ENCODE results near the gene CNOT11. TPM values are rescaled to one million over a fixed set of nuclear protein-coding genes. Genes with fewer than 3 reads are reported as not detected.

Gene CNOT11
- total RNA-seq, 1 donor from 2014 or later = 73.6 TPM

- peaks cover 32% of the 10 kb centered on the region for H3K36me3 Mint-ChIP-seq (ENCODE audit: insufficient read depth)
- no peak overlapping the region for H3K4me3 Mint-ChIP-seq (ENCODE audit: low read depth)
- H3K9me3 Mint-ChIP-seq (ENCODE audit: low read depth) = no peaks in the 10 kb centered on the region
- TF ChIP-seq, protein P1, sequence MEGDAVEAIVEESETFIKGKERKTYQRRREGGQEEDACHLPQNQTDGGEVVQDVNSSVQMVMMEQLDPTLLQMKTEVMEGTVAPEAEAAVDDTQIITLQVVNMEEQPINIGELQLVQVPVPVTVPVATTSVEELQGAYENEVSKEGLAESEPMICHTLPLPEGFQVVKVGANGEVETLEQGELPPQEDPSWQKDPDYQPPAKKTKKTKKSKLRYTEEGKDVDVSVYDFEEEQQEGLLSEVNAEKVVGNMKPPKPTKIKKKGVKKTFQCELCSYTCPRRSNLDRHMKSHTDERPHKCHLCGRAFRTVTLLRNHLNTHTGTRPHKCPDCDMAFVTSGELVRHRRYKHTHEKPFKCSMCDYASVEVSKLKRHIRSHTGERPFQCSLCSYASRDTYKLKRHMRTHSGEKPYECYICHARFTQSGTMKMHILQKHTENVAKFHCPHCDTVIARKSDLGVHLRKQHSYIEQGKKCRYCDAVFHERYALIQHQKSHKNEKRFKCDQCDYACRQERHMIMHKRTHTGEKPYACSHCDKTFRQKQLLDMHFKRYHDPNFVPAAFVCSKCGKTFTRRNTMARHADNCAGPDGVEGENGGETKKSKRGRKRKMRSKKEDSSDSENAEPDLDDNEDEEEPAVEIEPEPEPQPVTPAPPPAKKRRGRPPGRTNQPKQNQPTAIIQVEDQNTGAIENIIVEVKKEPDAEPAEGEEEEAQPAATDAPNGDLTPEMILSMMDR (IDR thresholded peaks at IDR 0.05; ENCODE audit: unreplicated experiment) = no peak
- no peaks in the 10 kb centered on the region for H3K27me3 Mint-ChIP-seq
- H3K27ac Mint-ChIP-seq = no peak overlapping the region
- no peak for DNase-seq (ENCODE audit: low spot score, unreplicated experiment)
- peaks cover 5% of the 10 kb centered on the region for H3K4me1 Mint-ChIP-seq (ENCODE audit: low read depth)
Measured at GRCh38 chr2:101277111-101277510, 24.4 kb downstream of the CNOT11 start.

DNA sequence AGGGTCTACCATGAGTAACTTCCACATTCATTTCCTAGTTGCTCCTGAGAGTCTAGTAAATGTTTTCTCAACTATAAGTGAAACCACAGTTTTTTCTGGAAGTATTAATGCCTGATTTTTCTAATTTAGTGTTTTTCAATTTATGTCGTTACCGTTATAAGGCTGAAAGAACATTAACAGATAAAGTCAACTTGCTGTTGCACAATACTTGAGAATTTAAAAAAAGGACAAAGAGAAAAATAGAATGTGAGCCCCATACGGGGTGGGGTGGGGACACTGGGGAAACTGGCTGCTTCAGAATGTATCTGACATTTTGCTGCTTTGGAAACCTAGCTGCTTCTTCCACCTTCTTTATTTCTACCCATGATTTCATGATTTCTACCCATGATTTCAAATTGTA lies 26.2 kb downstream of the CNOT11 start:
- DNase-seq (ENCODE audit: low spot score, unreplicated experiment) = no peak
- Mint-ChIP-seq H3K4me1 (ENCODE audit: low read depth) (no peaks in the 10 kb centered on the region), H3K27me3 (no peaks in the 10 kb centered on the region), H3K27ac (no peak overlapping the region), H3K36me3 (ENCODE audit: insufficient read depth) (peaks cover 34% of the 10 kb centered on the region), H3K9me3 (ENCODE audit: low read depth) (no peaks in the 10 kb centered on the region), H3K4me3 (ENCODE audit: low read depth) (no peak overlapping the region)
- TF ChIP-seq, protein P1 (IDR thresholded peaks at IDR 0.05; ENCODE audit: unreplicated experiment) = no peak

- no peaks in the 10 kb centered on the region for H3K9me3 Mint-ChIP-seq (ENCODE audit: low read depth)
- no peaks in the 10 kb centered on the region for H3K4me1 Mint-ChIP-seq (ENCODE audit: low read depth)
- no peak overlapping the region for H3K4me3 Mint-ChIP-seq (ENCODE audit: low read depth)
- H3K36me3 Mint-ChIP-seq (ENCODE audit: insufficient read depth) = peaks cover 28% of the 10 kb centered on the region
- DNase-seq (ENCODE audit: low spot score, unreplicated experiment) = no peak
- TF ChIP-seq, protein P1 (IDR thresholded peaks at IDR 0.05; ENCODE audit: unreplicated experiment) = no peak
- no peaks in the 10 kb centered on the region for H3K27me3 Mint-ChIP-seq
- H3K27ac Mint-ChIP-seq = peak overlapping the region; percentile 47
Measured at GRCh38 chr2:101281482-101281881, 28.8 kb downstream of the CNOT11 start.

DNA sequence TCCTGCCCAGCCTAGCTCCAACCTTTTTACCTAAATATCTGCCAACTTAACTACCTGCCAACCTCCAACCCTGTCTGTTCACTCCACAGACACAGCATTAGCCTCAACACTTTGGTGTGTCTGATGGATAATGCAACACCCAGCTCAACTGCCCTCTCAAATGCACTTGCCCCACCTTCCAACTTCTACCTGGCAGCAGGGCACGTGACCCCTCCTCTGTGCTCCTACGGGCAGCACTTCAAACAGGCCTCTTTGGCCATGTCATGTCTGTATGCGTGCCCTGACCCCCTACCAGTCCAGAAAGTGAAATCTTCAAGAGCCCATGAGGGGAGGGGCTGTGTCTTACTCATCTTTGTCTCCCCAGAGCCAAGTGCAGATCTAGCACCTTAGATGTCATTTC lies 30.3 kb downstream of the CNOT11 start:
- Mint-ChIP-seq H3K36me3 (ENCODE audit: insufficient read depth) (peaks cover 28% of the 10 kb centered on the region), H3K27me3 (no peaks in the 10 kb centered on the region), H3K4me3 (ENCODE audit: low read depth) (no peak overlapping the region), H3K4me1 (ENCODE audit: low read depth) (no peaks in the 10 kb centered on the region), H3K9me3 (ENCODE audit: low read depth) (no peaks in the 10 kb centered on the region), H3K27ac (no peak overlapping the region)
- TF ChIP-seq, protein P1 (IDR thresholded peaks at IDR 0.05; ENCODE audit: unreplicated experiment) = no peak
- no peak for DNase-seq (ENCODE audit: low spot score, unreplicated experiment)

GRCh38 chr2:101286684-101287083 lies 34.0 kb downstream of the CNOT11 start:
- Mint-ChIP-seq H3K27me3 (no peaks in the 10 kb centered on the region), H3K27ac (no peak overlapping the region), H3K36me3 (ENCODE audit: insufficient read depth) (peaks cover 14% of the 10 kb centered on the region), H3K4me1 (ENCODE audit: low read depth) (no peaks in the 10 kb centered on the region), H3K9me3 (ENCODE audit: low read depth) (no peaks in the 10 kb centered on the region), H3K4me3 (ENCODE audit: low read depth) (no peak overlapping the region)
- no peak for DNase-seq (ENCODE audit: low spot score, unreplicated experiment)
- TF ChIP-seq, protein P1 (IDR thresholded peaks at IDR 0.05; ENCODE audit: unreplicated experiment) = no peak

Data from progenitor cell of endocrine pancreas (in vitro differentiated cells).